OCI-LY3 (cell line): ENCODE data around the gene MORF4L1.

ENCODE experiments used
- H2AFZ ChIP-seq: fragments of 200-600, 300-600 bp; shearing (Covaris generic); 2 replicates; pipeline ENCODE4 v1.6.0; 2014; ENCODE audit warnings: antibody characterized with exemption, low read depth, low read length
- H3K27ac ChIP-seq: fragments of 200-600, 300-600 bp; sonication (generic); 2 replicates; pipeline ENCODE4 v1.5.1; 2014; ENCODE audit warnings: mild to moderate bottlenecking, low read length, moderate library complexity, mixed read lengths
- H3K27me3 ChIP-seq: fragments of 200-600, 300-600 bp; sonication (generic); 2 replicates; pipeline ENCODE4 v1.6.1; 2014; ENCODE audit warnings: low read depth, low read length, mixed read lengths
- H3K36me3 ChIP-seq: fragments of 200-600, 300-600 bp; sonication (generic); replicated peaks from 2 replicates; pipeline ENCODE3; 2014; ENCODE audit warnings: low read depth, low read length, mixed read lengths
- H3K4me1 ChIP-seq: fragments of 300-600, 200-600 bp; sonication (generic); 2 replicates; pipeline ENCODE4 v1.6.1; 2014; ENCODE audit warnings: low read length, mixed read lengths
- H3K4me2 ChIP-seq: fragments of 200-600, 300-600 bp; sonication (generic); 2 replicates; pipeline ENCODE4 v1.6.1; 2014; ENCODE audit warnings: low read length, mixed read lengths
- H3K4me3 ChIP-seq: fragments of 300-600, 200-600 bp; sonication (generic); 2 replicates; pipeline ENCODE4 v1.5.1; 2014; ENCODE audit warnings: antibody characterized with exemption, mild to moderate bottlenecking, low read length, moderate library complexity
- H3K79me2 ChIP-seq: fragments of 300-600, 200-600 bp; shearing (Covaris generic); 2 replicates; pipeline ENCODE4 v1.6.1; 2014; ENCODE audit warnings: mild to moderate bottlenecking, low read length, mixed read lengths
- H3K9ac ChIP-seq: fragments of 300-600, 200-600 bp; shearing (Covaris generic); 2 replicates; pipeline ENCODE4 v1.6.0; 2014; ENCODE audit warnings: mild to moderate bottlenecking, low read length, moderate library complexity
- H3K9me3 ChIP-seq: fragments of 200-600, 300-600 bp; shearing (Covaris generic); 2 replicates; pipeline ENCODE4 v1.6.1; 2014; ENCODE audit warnings: low read length, mixed read lengths; ENCODE audit not compliant: insufficient read depth
- H4K20me1 ChIP-seq: fragments of 200-600, 300-600 bp; sonication (generic); 2 replicates; pipeline ENCODE4 v1.6.1; 2016; ENCODE audit warnings: low read length, mixed read lengths; ENCODE audit not compliant: insufficient read depth
- EZH2phosphoT487 ChIP-seq: fragments of 200-600 bp; shearing (Covaris generic); IDR thresholded peaks from 2 replicates; pipeline ENCODE4 v1.6.1; 2018; ENCODE audit warnings: antibody characterized with exemption, mixed run types, low read depth
- TF ChIP-seq, protein P1 (sequence below): fragments of 200-600, 300-600 bp; sonication (generic); IDR thresholded peaks from 2 replicates; pipeline ENCODE4 v1.5.1; 2014; ENCODE audit warnings: antibody characterized with exemption, low read length, low read depth

Gene MORF4L1, protein sequence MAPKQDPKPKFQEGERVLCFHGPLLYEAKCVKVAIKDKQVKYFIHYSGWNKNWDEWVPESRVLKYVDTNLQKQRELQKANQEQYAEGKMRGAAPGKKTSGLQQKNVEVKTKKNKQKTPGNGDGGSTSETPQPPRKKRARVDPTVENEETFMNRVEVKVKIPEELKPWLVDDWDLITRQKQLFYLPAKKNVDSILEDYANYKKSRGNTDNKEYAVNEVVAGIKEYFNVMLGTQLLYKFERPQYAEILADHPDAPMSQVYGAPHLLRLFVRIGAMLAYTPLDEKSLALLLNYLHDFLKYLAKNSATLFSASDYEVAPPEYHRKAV

DNA sequence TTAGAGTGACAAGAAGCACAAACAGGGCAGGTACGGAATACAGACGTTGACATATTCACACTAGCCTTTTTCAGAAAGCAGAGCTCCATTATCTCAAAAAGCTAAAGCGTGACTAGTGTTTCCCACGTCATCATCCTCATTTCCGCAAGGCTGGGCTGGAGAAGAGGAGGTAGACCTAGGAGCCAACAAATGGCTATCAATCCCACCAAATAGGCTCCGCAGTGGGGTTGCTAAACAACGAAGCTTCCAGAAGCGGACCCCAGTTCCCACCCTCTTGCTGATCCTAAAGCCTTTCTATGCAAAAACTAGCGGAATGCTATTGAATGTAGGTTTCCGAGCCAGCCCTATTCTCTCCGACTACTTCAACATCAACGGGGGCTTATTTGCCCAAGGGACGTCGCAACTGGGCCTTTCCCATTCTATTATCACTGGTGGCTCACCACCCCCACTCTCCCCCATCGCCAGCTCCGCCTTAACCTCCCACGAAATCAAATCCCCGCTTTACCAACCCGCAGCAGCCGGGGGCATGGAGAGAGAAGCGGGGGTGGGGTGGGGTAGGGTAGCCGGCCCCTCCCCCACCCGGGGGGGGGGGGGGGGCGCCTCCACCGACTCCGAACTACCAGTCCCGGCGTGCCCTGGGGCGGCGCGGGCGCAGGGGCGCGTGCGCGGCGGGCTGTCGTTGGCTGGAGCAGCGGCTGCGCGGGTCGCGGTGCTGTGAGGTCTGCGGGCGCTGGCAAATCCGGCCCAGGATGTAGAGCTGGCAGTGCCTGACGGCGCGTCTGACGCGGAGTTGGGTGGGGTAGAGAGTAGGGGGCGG lies at the start of gene MORF4L1:
Gene MORF4L1 (plus strand): TSS at position 736 of the 817 bp plus-strand sequence. CDS start 128 bp downstream, outside the sequence.
- H3K4me1 ChIP-seq = peaks cover 20% of the 10 kb centered on the region
- H3K4me3 ChIP-seq = peak within 1 kb of the TSS; percentile 96
- peaks cover 46% of the 10 kb centered on the region for H3K79me2 ChIP-seq
- TF ChIP-seq, protein P1, sequence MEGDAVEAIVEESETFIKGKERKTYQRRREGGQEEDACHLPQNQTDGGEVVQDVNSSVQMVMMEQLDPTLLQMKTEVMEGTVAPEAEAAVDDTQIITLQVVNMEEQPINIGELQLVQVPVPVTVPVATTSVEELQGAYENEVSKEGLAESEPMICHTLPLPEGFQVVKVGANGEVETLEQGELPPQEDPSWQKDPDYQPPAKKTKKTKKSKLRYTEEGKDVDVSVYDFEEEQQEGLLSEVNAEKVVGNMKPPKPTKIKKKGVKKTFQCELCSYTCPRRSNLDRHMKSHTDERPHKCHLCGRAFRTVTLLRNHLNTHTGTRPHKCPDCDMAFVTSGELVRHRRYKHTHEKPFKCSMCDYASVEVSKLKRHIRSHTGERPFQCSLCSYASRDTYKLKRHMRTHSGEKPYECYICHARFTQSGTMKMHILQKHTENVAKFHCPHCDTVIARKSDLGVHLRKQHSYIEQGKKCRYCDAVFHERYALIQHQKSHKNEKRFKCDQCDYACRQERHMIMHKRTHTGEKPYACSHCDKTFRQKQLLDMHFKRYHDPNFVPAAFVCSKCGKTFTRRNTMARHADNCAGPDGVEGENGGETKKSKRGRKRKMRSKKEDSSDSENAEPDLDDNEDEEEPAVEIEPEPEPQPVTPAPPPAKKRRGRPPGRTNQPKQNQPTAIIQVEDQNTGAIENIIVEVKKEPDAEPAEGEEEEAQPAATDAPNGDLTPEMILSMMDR = no peak
- TF ChIP-seq EZH2phosphoT487 = no peak
- peaks cover 5% of the 10 kb centered on the region for H3K36me3 ChIP-seq
- peak within 1 kb of the TSS; percentile 97 for H3K27ac ChIP-seq
- peak within 1 kb of the TSS; percentile 100 for H3K9ac ChIP-seq
- no peaks in the 10 kb centered on the region for H3K27me3 ChIP-seq
- no peaks in the 10 kb centered on the region for H3K9me3 ChIP-seq
- H4K20me1 ChIP-seq = peaks cover 38% of the 10 kb centered on the region
- H3K4me2 ChIP-seq = peak within 1 kb of the TSS; percentile 98
- peak within 1 kb of the TSS; percentile 91 for H2AFZ ChIP-seq

DNA sequence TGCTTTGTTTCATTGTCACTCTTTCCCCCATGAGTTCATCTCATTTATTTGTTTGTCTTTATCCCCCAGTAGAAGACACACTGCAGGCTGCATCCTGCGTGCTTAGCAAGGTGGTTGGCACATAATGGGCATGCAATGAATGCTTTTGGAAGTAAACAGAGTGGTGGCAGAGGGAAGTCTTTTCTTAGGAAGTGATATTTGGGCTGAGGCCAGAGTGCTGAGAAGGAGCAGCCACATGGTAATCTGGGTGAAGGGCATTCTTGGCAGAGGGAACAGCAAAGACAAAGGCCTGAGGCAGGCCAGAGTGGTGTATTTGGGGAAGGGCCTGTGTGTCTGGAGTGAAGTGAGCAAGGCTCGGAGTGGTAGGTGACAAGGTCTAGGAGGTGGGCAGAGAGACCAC lies 43.8 kb upstream of the MORF4L1 start:
- H3K9ac ChIP-seq = no peak overlapping the region
- no peaks in the 10 kb centered on the region for H3K79me2 ChIP-seq
- H4K20me1 ChIP-seq = no peaks in the 10 kb centered on the region
- no peak overlapping the region for H3K4me3 ChIP-seq
- no peaks in the 10 kb centered on the region for H3K4me1 ChIP-seq
- no peak for TF ChIP-seq EZH2phosphoT487
- H2AFZ ChIP-seq = no peak overlapping the region
- H3K4me2 ChIP-seq = no peak overlapping the region
- H3K27ac ChIP-seq = no peak overlapping the region
- H3K27me3 ChIP-seq = peaks cover 11% of the 10 kb centered on the region; the same call in 1 of the 2 replicates
- no peaks in the 10 kb centered on the region for H3K9me3 ChIP-seq
- H3K36me3 ChIP-seq = no peaks in the 10 kb centered on the region

DNA sequence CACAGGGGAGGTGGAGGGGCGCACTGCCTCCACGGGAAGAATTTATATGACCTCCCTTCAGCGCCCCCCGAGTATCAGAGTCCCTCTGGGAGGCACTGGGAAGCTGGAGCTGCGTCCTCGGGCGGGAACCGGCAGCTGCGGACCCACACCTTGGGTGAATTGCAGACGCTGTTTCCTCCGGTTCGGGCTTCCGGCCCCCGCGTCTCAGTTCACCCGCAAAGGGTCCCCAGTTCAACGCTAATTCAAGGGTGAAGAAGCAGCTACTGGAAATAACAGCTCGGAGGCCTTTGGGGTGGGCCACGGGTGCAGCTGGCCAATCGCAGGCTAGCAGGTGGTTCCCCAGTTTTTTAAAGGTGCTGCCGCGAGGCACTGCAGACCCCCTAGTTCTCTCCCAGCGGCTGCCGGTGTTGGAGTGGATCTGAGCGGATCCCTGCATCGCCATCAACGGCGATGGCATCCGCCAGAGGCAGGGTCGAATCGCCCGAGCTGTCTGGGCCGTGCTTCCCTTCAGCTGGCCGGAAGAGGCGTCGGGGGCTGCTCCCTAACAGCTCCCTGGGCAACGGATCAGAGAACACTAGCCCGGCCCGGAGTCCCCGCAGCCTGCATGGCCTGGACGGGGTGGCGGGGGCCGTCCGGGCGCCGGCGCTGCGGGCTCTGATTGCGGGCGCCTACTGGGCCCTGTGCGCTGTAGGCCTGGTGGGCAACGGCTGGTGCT lies 42.0 kb upstream of the MORF4L1 start:
- Histone ChIP-seq H3K4me2 (no peak overlapping the region), H3K27me3 (peaks cover 11% of the 10 kb centered on the region; the same call in 1 of the 2 replicates), H3K36me3 (no peaks in the 10 kb centered on the region), H2AFZ (no peak overlapping the region), H3K4me1 (no peaks in the 10 kb centered on the region), H3K4me3 (no peak overlapping the region), H4K20me1 (no peaks in the 10 kb centered on the region), H3K9me3 (no peaks in the 10 kb centered on the region), H3K9ac (no peak overlapping the region), H3K27ac (no peak overlapping the region), H3K79me2 (no peaks in the 10 kb centered on the region)
- no peak for TF ChIP-seq EZH2phosphoT487
- TF ChIP-seq, protein P1 = no peak

DNA sequence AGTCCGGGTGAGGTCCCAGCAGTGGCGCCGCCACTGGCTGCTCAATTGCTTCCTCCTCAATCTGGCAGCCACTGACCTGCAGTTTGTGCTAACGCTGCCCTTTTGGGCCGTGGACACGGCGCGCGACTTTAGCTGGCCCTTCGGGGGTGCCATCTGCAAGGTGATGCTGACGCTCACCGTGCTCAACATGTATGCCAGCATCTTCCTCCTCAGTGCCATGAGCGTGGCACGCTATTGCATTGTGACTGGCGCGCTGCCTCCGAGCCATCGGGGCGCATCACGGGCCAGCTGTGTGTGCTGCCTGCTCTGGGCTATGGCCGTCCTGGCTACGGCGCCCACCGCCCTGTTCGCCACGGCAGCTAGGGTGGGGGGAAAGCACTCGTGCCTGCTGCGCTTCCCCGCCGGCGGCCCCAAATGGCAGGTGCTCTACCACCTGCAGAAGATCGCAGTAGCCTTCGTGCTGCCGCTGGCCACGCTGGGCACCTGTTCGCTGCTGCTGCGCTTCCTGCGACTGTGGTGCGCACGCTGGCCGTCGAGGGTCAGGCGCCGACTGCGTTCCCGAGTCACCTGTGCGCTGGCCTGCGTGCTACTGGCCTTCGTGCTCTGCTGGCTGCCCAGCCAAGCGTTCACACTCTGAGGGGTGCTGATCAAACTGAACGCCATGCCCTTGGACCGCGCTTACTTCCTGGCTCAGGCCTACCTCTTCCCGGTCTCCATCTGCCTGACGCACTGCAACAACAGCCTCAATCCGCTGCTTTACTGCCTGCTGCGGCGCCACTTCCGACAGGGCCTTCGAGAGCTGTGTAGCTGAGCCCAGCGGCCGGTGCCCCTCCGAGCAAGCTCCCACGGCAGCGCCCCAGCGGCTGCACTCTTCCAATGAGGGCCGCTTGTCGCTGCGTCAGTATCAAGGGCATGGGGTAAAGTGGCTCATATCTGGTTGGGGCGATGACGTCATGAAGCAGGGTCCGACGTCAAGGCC lies 41.2 kb upstream of the MORF4L1 start:
- H3K4me2 ChIP-seq = no peak overlapping the region
- H4K20me1 ChIP-seq = no peaks in the 10 kb centered on the region
- TF ChIP-seq, protein P1 = no peak
- TF ChIP-seq EZH2phosphoT487 = no peak
- H3K27ac ChIP-seq = no peak overlapping the region
- H3K4me1 ChIP-seq = no peaks in the 10 kb centered on the region
- no peak overlapping the region for H2AFZ ChIP-seq
- H3K4me3 ChIP-seq = no peak overlapping the region
- peaks cover 11% of the 10 kb centered on the region; the same call in 1 of the 2 replicates for H3K27me3 ChIP-seq
- no peaks in the 10 kb centered on the region for H3K9me3 ChIP-seq
- no peaks in the 10 kb centered on the region for H3K36me3 ChIP-seq
- no peak overlapping the region for H3K9ac ChIP-seq
- no peaks in the 10 kb centered on the region for H3K79me2 ChIP-seq
